ENCODE measurements around the gene ATP5ME.

Gene ATP5ME

DNA sequence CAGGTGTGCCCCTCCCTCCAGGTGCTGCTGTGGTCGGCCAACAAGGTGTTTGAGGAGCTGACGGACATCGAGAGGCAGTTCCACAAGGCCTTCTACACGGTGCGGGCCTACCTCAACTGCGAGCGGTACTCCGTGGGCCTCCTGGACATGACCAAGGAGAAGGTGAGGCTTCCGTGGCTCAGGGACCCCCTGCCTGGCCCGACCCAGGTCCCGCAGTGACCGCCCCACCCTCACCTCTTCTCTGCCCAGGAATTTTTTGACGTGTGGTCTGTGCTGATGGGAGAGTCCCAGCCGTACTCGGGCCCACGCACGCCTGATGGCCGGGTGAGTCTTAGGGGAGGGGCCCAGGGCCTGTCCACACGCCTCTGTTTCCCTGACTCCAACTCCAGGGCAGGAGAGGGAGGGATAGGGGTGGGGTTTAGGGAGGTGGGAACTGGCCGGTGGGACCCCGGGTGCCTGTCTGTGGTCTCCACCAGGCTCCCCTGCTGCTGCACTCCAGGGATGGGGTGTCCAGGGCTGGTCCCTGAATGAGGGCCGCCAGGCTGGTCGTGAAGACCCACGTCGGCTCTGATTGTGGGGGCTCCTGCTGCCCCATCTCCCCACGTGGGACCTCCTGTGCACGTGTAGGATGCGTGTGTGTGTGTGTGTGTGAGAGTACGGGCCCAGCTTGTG lies 20.1 kb downstream of the ATP5ME start:
- no peak for DNase-seq (ENCODE audit: low spot score)
- TF ChIP-seq, protein P1, sequence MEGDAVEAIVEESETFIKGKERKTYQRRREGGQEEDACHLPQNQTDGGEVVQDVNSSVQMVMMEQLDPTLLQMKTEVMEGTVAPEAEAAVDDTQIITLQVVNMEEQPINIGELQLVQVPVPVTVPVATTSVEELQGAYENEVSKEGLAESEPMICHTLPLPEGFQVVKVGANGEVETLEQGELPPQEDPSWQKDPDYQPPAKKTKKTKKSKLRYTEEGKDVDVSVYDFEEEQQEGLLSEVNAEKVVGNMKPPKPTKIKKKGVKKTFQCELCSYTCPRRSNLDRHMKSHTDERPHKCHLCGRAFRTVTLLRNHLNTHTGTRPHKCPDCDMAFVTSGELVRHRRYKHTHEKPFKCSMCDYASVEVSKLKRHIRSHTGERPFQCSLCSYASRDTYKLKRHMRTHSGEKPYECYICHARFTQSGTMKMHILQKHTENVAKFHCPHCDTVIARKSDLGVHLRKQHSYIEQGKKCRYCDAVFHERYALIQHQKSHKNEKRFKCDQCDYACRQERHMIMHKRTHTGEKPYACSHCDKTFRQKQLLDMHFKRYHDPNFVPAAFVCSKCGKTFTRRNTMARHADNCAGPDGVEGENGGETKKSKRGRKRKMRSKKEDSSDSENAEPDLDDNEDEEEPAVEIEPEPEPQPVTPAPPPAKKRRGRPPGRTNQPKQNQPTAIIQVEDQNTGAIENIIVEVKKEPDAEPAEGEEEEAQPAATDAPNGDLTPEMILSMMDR (IDR thresholded peaks at IDR 0.05; ENCODE audit: extremely low read depth, missing control alignments), result no peak

DNA sequence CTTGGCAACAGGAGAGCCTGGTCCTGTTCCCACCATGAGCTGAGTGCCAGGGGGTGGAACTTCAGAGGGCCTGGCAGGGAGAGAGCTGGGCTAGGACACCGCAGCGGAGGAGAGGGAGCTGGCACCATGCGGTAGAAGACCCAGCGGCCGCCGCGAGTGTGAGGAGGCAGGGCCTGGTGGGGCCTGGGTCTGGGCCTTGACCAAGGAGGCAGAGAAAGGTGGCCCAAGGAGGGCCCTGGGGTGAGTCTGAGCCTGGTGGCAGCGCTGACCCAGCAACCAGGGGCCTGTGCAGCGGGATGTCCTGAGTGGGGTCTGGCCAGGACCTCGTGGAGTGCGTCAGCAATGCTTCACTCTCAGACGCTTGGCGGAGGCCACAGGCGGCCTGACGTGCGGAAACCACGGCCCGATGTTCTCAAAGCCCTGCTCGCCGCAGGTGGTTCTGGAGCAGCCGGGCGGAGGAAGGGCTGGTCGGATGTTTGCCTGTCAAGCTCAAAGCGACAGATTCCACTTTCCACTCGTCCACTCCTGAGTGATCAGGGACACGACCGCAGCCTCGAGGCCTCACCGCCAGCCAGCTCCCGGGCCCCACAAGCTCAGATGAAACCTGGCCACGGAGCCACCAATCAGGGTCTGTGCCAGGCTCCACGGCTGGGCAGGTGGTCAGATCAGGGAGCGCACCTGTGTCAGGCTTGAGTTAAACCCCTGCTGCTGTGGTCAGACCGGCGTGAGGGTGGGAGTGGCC lies 20.8 kb downstream of the ATP5ME start:
- no peak for DNase-seq (ENCODE audit: low spot score)
- TF ChIP-seq, protein P1 (IDR thresholded peaks at IDR 0.05; ENCODE audit: extremely low read depth, missing control alignments), result no peak

DNA sequence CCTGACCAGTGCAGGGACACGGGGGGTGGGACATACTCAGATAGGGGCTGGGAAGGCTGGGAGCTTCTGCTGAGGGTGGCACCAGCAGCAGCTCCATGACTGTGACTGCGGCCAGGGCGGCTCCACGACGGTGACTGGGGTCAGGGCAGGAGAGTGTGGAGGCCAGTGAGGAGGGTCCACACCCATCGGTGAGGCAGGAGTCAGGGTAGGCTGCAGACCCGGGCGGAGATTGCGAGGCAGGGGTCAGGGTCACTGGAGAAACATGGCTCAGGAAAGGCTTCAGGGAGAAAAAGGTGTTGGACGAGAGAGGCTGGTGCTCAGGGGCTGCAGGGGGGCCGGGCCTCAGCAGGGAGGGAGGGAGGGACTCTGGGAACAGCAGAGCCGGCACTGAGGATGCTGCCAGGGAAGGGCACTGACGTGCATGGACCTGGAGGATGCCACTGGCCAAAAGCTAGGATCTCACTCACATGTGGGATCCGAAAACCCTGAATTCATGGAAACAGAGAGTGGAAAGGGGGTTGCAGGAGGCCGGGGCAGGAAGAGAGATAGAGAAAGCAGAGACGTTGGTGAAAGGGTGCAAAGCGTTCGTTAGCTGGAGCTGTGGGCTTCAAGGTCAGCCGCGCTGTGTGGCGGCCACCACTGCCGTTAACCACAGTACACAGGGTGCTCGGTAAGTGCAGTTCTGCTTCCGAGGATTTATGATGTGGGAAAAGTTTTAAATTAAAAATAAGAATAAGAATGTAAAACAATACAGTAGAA lies 22.0 kb downstream of the ATP5ME start:
- TF ChIP-seq, protein P1 (IDR thresholded peaks at IDR 0.05; ENCODE audit: extremely low read depth, missing control alignments), result no peak
- DNase-seq (ENCODE audit: low spot score), result no peak

DNA sequence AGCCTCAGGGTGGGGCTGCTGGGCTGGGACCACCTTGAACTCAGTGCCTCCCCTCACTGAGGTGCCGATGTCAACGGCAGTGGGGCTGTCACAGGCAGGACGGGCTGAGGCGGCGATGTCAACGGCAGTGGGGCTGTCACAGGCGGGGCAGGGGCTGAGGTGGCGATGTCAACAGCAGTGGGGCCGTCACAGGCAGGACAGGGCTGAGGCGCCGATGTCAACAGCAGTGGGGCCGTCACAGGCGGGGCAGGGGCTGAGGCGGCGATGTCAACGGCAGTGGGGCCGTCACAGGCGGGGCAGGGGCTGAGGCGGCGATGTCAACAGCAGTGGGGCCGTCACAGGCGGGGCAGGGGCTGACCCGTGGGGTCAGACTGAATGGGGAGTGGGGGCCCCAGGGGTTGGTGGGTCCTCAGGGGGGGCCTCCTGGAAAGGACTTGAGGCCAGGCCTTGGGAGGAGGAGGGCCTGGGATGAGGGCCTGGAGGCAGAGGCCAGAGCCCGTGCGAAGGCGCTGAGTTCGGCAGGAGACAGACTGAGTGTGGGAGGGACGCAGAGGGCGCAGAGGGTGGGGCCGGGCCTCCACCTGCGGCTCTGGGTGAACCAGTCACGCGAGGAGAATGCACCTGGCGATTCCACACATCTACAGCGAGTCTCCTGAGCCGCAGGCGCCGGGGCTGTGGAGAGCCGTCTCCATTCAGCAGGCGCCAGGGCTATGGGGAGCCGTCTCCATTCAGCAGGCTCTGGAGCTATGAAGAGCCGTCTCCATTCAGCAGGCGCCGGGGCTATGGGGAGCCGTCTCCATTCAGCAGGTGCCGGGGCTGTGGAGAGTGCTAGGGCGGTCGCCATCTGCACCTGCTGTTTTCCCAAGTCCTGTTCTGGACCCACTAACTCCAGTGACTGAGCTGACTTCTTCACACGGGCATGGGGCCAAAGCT lies 22.9 kb downstream of the ATP5ME start:
- no peak for DNase-seq (ENCODE audit: low spot score)
- TF ChIP-seq, protein P1 (IDR thresholded peaks at IDR 0.05; ENCODE audit: extremely low read depth, missing control alignments), result no peak

DNA sequence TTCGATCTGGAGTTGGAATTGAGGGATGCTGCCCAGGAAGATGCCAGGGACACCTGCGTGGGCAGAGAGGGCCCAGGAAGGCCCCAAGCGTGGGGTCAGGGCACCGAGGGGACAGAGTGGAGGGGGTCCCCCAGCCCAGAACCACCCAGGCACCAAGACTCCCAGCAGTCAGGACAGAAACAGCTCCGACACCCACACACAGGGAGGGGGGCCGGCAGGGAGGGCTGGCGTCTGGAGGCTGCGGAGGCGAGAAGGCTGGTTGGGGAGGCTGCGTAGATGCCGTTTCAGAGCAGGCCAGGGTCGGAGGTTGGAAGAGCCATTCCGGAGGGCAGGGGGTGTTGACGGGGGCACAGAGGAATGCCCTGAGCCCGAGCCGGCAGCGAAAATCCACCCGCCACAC lies 23.6 kb downstream of the ATP5ME start:
- TF ChIP-seq, protein P1 (IDR thresholded peaks at IDR 0.05; ENCODE audit: extremely low read depth, missing control alignments), result no peak
- no peak for DNase-seq (ENCODE audit: low spot score)

DNA sequence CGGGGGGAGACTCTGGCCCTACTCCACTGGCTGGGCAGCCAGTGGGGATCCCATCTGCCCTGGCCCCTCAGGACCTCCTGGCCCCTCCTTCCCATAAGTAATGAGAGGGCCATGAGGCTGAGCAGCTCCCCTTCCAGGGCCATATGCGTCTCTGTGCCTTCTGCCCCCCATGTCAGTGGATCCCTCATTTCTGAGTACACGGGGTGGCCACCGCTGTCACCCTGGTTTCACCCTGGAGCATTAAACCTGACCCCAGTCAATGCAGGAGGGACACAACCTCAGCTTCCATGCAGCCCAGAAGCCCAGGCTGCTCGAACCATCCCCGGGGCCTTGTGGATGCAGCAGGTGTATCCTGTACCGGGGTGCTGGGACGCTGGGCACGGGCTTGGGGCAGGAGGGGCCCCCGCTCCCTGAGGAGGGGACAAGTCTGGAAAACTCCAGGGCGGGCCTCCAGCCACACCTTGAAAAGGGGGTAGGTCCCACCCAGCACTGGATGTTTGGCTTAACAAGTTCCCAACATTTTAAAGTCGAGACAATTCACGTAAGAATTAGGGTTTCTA lies 24.2 kb downstream of the ATP5ME start:
- TF ChIP-seq, protein P1 (IDR thresholded peaks at IDR 0.05; ENCODE audit: extremely low read depth, missing control alignments), result no peak
- no peak for DNase-seq (ENCODE audit: low spot score)

Data from GM20000 (cell line).